Sigmoid colon (tissue), 3 donors: ENCODE results near the gene HDDC2.

Source experiments
- POLR2A ChIP-seq, 2 donors: fragments of 450-650 bp; IDR thresholded peaks; one replicate each; pipeline ENCODE4 v1.6.1; 2016; ENCODE audit warnings: antibody characterized with exemption in 2 of 2, mild to moderate bottlenecking in 2 of 2, moderate library complexity in 2 of 2
- TF ChIP-seq, protein P1 (sequence below), 4 experiments: fragments of 450-650 bp in 3 of 4; fragments of 200-600 bp in 1 of 4; IDR thresholded peaks; one replicate each; pipeline ENCODE4 v1.5.1; 2016 to 2019; ENCODE audit warnings: antibody characterized with exemption in 4 of 4, mild to moderate bottlenecking in 3 of 4, moderate library complexity in 2 of 4

DNA sequence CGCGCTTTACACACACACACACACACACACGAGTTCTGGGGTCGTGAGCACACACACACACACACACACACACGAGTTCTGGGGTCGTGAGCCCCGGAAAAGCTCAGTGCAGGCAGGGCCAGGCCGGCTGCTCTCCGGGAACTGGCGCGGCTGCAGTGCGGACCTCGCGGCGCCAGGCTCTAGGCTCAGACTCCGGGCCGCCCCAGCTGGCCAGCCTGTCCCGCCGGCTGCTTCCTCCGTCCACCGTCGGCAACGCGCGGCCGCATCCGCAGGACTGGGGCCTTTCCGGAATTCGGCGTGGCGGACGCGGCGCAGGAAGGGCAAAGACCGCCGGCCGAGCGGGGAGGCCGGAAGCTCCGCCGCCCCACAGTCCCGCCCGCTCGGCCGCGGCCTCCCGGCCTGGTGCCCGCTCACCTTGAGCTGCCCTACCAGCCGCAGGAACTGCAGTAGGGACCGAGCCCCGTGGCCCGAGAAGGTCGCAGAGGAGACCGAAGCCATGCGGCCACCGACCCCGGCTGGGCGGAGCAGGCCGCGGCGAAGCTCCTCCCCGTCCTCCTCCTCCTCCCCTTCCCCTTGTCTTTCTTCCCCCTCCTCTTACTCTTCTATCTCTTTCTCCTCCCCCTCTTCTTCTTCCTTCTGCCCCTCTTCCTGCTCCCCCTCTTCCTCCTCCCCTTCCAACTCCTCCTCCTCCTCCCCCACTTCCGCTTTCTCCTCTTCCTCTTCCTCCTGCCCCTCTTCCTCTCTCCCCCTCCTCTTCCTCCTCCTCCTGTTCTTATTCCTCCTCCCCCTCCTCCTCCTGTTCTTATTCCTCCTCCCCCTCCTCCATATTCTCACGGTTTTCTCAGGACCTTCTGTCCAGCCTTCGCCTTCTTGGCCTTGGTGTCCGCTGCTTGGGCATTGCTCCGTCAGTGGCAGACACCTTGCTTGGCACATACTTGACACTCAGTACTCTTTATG, at the start of gene HDDC2:
- TF ChIP-seq POLR2A (IDR thresholded peaks at IDR 0.05) = no peak
- TF ChIP-seq, protein P1, sequence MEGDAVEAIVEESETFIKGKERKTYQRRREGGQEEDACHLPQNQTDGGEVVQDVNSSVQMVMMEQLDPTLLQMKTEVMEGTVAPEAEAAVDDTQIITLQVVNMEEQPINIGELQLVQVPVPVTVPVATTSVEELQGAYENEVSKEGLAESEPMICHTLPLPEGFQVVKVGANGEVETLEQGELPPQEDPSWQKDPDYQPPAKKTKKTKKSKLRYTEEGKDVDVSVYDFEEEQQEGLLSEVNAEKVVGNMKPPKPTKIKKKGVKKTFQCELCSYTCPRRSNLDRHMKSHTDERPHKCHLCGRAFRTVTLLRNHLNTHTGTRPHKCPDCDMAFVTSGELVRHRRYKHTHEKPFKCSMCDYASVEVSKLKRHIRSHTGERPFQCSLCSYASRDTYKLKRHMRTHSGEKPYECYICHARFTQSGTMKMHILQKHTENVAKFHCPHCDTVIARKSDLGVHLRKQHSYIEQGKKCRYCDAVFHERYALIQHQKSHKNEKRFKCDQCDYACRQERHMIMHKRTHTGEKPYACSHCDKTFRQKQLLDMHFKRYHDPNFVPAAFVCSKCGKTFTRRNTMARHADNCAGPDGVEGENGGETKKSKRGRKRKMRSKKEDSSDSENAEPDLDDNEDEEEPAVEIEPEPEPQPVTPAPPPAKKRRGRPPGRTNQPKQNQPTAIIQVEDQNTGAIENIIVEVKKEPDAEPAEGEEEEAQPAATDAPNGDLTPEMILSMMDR (IDR thresholded peaks at IDR 0.05) = no peak
